Activated CD4-positive, alpha-beta T cell treated with anti-CD3 and anti-CD28 coated beads, Interleukin-2, amount 50 U/mL, for 48 hours (primary cell): ENCODE data around the gene BMPR1A.

Experiments used
- DNase-seq, 2 experiments: peaks; one replicate each; pipeline ENCODE4 v3.0.0-alpha.2; 2020

BMPR1A gene

DNA sequence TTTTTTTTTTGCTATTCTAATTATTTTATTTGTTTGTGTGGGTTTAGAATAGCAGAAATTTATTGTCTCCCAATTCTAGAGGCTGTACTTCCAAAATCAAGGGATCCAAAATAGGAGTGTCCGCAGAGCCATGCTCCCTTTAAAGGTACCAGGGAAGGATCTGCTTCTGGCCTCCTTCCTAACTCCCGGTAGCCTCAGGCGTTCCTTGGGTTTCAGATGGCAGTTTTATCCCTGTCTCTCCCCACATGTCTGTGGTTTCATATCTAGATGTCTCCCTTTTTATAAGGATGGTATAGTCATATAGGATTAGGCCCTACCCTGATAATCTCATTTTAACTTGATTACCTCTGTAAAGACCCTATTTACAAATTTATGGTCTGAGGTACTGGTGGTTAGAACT lies 48.4 kb downstream of the BMPR1A start:
- DNase-seq: no peak

DNA sequence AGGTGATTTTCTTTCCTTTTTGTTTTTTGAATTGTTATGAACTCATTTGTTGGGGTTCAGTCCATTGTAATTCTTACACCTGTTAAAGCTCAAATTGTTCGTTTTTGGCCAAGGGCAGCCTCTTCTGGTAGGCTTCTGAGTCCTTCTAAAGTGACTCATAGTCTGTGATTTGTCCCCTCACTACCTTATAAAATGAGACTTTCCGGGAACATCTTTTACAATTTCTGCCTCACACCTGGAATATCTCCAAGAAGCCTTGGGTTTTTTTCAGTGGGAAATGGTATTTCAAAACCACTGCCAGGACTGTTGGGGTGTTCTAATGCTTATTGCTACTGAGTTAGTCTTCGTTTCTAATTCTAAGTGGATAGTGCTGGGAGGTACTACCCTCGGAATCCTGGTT lies 56.7 kb downstream of the BMPR1A start:
- no peak for DNase-seq

DNA sequence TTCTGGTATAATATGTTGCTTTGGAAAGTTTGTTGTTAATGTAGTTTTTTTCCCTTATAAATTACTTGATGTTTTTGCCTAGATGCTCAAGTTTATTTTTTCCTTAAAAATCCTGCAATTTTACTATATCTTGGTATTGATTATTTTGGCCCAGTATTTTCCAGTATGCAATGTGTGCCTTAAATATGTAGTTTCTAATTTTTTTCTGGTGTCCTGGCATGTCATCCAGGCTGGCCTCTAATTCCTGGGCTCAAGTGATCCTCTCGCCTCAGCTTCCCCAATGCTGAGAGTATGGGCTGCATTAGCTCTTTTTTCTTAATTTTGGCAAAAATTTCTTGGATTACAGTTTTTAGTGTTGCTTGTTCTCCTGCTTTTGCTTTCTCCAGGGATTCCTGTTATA lies 57.6 kb downstream of the BMPR1A start:
- DNase-seq: no peak

DNA sequence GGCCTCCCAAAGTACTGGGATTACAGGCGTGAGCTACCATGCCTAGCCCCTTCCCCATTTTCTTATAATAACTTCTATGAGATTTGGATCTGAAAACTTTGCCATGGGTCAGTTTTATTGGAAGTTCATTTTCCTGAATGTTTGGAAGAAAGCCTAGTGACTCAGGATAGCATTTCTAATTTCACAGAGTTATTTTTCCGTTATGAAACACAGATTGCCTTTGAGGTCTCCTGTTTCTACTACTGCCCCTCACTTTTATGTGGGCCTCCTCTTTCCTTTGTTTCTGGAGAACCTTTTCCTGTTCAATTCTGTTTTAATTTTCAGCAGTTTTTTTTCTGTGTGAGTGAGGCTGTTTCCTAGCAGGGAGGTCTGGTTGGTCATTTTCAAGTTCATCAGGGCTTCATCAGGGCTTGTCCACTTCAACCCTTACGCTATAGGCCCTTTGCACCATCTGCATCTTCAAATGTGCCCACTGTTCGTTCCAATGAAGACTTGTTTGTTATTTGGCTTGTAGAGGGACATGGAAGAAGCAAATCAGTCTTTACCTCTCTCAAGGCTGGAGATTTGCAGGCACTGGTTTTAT lies 58.7 kb downstream of the BMPR1A start:
- DNase-seq: no peak

DNA sequence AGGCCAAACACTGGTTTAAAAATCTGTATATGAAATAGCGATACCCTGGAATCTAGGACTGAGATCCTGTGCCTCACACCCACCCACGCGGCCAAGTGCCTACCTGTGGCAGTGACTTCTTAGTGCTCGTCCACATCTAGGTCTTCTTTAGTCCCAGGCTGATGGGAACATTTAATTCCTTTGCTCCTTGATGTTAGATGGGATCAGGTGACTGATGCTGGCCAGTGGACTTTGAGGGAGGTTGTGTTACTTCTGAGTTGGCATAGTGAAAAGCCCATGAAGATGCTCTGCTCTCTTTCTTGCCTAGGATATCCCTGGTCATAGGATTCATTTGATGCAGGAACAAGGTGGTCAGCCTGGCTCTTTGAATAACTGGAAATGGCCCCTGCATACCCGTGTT lies 59.2 kb downstream of the BMPR1A start:
- no peak for DNase-seq

DNA sequence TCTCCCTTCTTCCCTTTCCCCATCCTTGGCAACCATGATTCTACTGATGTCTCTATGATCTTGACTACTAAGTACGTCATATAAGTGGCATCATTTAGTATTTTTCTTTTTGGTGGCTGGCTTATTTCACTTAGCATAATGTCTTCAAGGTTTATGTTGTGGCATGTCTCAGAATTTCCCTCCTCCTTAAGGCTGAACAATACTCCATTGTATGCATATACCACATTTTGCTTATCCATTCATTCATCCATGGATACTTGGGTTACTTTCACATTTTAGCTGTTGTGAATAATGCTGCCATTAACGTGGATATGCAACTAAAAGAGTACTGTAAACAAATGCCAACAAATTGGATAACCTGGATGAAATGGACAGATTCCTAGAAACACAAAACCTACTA lies 60.8 kb downstream of the BMPR1A start:
- no peak for DNase-seq

GRCh38 chr10:86819567-86819966 lies 63.1 kb downstream of the BMPR1A start:
- DNase-seq: no peak

DNA sequence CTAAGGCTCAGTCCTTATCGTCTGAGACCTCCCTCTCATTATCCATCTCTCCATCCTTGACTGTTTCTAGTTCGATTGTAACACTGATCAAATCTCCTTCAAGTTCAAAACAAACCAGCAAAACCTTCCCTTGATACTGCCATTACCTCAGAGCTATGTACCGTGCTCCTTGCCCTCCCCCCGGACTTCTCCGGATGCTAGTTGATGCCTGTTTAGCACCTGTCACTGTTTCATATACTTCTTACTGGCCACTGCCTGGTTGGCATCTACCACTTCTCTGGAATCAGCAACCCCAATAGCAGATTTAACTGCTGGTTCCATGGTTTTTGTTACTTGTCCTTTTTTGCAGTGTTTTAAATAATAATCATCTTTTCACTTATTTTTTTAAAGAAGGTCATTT lies 64.1 kb downstream of the BMPR1A start:
- DNase-seq: no peak

DNA sequence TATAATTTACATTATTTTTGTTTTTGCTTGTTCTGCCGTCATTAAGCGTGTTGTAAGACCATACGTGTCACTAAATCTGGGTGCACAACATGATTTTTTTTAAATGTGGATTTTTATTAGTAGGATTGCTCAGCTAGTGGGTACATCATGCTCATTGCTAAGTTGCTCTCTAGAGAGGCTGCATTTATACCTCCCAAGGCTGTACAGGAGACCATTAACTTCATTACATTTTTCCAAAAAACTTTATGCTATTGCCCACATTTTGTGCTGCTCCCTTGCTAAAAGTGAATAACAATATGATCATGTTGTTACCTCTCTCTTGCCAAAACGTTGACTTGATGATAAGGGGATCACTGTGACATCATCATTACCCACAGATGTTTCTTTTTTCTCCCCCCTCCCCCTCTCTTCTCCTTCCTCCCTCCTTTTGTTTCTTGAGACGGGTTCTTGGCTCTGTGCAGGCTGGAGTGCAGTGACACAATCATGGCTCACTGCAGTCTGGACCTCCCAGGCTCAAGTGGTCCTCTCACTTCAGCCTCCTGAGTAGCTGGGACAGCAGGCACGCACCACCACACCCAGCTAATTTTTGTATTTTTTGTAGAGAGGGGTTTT lies 65.1 kb downstream of the BMPR1A start:
- no peak for DNase-seq

- DNase-seq: no peak
Observed at GRCh38 chr10:86823565-86823964, 67.1 kb downstream of the BMPR1A start.

DNA sequence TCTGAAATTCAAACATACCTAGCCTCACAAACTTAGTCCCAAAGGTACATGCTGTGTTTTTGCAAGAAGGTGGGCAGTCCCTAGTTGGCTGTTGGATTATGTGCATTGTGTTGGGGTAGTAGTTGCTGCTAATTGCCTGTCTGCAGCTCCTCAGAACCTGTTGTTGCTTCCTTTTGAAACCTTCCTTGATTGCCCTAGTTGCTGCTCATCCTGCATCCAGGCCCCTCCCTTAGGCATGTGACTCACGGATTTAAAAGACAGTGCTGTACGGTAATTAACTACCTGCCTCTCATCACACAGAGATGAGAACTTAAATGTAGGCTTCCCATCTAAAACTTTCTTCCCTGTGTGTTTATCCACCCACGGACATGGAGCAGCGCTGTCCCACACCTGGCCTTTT lies 67.7 kb downstream of the BMPR1A start:
- DNase-seq: no peak

- DNase-seq: no peak
Observed at GRCh38 chr10:86825366-86825765, 68.9 kb downstream of the BMPR1A start.

- no peak for DNase-seq
Observed at GRCh38 chr10:86827639-86828038, 71.2 kb downstream of the BMPR1A start.

- no peak for DNase-seq
Observed at GRCh38 chr10:86828145-86828544, 71.7 kb downstream of the BMPR1A start.

DNA sequence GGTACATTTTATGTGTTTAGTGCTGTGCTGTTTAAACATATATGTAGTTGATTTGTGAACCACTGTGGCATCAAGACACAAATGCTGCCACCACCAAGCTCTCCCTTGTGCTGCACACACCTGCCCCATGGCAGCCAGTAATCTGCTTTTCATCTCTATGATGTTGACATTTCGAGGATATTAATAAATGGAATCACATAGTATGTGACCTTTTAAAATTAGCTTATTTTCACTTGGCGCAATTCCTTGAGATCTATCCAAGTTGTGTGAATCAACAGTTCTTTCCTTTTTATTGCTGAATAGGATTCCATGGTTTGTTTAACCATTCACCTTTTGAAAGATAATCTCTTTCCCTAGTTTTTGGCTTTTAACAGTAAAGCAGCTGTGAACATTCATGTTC lies 73.1 kb downstream of the BMPR1A start:
- DNase-seq: no peak

- DNase-seq: no peak
Observed at GRCh38 chr10:86830043-86830591, 73.7 kb downstream of the BMPR1A start.

DNA sequence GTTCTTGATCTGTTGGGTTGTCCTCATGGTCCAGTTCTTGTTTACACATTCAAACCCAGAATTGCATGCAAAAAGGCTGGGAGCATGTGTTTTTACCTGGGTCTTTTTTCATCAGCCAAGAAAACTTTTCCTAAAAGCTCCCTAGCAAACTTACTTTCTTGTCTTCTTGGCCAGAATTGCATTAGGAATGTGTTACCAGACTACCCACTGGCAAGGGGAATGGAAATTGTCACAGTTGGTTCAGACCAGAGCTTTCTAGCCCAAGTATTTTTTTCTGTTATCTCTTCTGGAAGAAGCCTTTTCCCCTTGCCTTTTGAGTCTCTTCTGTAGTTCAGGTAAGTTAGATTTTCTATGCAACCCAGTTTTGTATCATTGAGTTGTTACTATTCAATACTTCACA lies 77.5 kb downstream of the BMPR1A start:
- DNase-seq: no peak

DNA sequence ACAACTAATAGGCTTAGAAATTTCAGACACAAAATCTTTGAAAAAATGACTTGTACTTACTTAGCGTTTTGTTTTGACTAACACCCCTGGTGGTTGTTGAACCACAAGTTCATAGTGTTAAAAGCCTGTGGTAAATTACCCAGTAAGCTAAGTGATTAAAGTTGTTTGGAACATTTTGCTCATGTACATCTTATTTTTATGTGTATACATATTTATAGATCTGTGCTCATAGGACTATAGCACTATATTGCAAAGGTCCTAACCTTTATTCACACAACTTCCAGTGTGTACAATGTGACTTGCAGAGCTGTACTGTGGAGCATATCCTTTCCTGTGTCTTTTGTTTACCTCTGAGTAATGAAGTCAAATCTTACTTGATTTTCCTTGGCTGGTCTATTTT lies 79.6 kb downstream of the BMPR1A start:
- DNase-seq: no peak

- no peak for DNase-seq
Observed at GRCh38 chr10:86837663-86838062, 81.2 kb downstream of the BMPR1A start.

GRCh38 chr10:86840498-86840897 lies 84.1 kb downstream of the BMPR1A start:
- DNase-seq: no peak

GRCh38 chr10:86846088-86846487 lies 89.7 kb downstream of the BMPR1A start:
- no peak for DNase-seq

DNA sequence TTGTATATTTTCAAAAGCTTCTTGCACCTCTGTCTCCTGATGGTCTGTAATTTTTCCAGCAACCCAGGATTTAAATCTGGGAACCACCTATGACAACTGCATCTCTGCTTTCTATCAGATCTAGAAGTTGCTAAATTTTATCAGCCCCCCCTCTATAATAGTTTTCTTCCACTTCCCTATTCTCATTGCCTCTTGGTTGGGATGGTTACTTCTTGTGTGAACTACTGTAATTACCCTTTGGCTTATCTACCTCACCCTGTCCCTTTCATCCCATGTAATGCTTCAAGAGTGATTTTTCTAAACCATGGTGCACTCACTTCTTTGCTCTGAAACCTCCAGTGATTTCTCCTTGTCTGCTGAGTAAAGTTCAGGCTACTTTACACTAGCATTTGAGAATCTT lies 92.3 kb downstream of the BMPR1A start:
- no peak for DNase-seq

DNA sequence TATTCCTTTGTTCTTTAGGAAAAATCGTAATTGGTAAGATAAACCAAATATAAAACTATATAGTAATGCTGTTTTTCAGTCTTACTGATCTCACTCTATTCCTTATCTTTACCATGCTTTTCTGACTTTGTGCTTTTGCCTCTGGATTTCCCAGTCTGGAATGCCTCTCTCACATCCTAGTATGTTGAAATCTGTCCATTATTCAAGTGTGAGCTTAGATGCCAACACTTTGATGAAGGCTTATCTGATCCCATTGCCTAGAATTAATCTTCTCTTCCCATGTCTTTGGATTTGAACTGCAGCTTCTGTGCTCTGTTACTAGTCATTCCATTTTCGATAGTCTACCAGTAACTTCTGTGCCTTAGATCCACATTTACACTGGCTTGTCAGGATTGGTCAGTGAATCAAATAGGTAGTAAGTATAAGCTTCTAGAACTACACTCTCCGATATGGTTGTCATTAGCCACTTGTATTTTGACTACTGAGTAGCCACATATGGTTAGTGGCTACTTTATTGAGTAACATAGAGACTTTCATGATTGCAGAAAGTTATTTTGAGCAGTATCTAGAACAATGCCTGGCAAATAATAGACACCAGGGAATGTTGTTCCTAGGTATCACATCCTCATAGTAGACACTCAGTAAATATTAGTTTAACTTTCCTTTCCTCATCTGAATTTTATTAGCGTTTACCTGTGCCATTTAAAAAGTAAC lies 92.9 kb downstream of the BMPR1A start:
- DNase-seq: no peak

GRCh38 chr10:86850481-86850880 lies 94.1 kb downstream of the BMPR1A start:
- DNase-seq: no peak
